Heart right ventricle (tissue), 16 donors: ENCODE measurements around the gene CFAP298. TPM values are rescaled to one million over a fixed set of nuclear protein-coding genes. Genes with fewer than 3 reads are reported as not detected.

Experiments used
- ATAC-seq, 8 donors: fragments of 200-7000 bp; cut with Tn5 transposase; one replicate each; pipeline ENCODE4 v1.9.1; 2020; ENCODE audit warnings: mild to moderate bottlenecking in 8 of 8, moderate library complexity in 8 of 8, moderate number of reproducible peaks in 1 of 8
- DNase-seq, 2 donors: peaks; one replicate each; pipeline ENCODE4 v3.0.0-alpha.2; 2020
- H3K27ac ChIP-seq, 10 donors: fragments of 200-600 bp; sonication (generic) in 2 of 10; one replicate each; pipeline versions ENCODE4 v1.5.0 to v1.8.0; 2020 to 2022; ENCODE audit warnings: mild to moderate bottlenecking in 3 of 10
- H3K27me3 ChIP-seq, 7 donors: fragments of 200-600 bp; one replicate each; pipeline ENCODE4 v1.8.0; 2021 to 2022; ENCODE audit warnings: mild to moderate bottlenecking in 2 of 7
- H3K36me3 ChIP-seq, 9 donors: fragments of 200-600 bp; sonication (generic) in 1 of 9; one replicate each; pipeline versions ENCODE4 v1.5.0 to v1.8.0; 2020 to 2022; ENCODE audit warnings: mild to moderate bottlenecking in 2 of 9
- H3K4me1 ChIP-seq, 9 donors: fragments of 200-600 bp; sonication (generic) in 1 of 9; one replicate each; pipeline versions ENCODE4 v1.5.0 to v1.8.0; 2020 to 2022; ENCODE audit warnings: mild to moderate bottlenecking in 4 of 9
- H3K4me3 ChIP-seq, 10 donors: fragments of 200-600 bp; sonication (generic) in 2 of 10; one replicate each; pipeline versions ENCODE4 v1.5.0 to v1.8.0; 2020 to 2022; ENCODE audit warnings: mild to moderate bottlenecking in 7 of 10, moderate library complexity in 2 of 10
- H3K9me3 ChIP-seq, 11 donors: fragments of 200-600 bp in 10 of 11; sonication (generic) in 2 of 11; one replicate each; pipeline versions ENCODE4 v1.5.0 to v1.8.0; 2013 to 2022; ENCODE audit warnings: mild to moderate bottlenecking in 2 of 11, control low read depth in 1 of 11, moderate library complexity in 1 of 11
- WGBS, 2 donors: extraction: QIAGEN DNeasy Blood & Tissue Kit; methylation state at CpG; one replicate each; pipeline ENCODE4 v1.1.7; 2013; ENCODE audit warnings: inconsistent platforms in 1 of 2; 5-methylcytosine and 5-hydroxymethylcytosine counted together
- intact Hi-C, 10 donors: fragments of 100-400 bp; cut with DNase I; formaldehyde crosslinking; loops; one replicate each; pipeline versions ENCODE4 v1.11.1 to v1.14.2; 2022
- polyA plus RNA-seq, 2 donors: library from polyadenylated mRNA; stranded (reverse); fragments of 200-250 nt; gene quantifications; one replicate each; pipeline ENCODE4 v1.2.3, GENCODE V29; 2013
- total RNA-seq, 10 donors: library from RNA; stranded (reverse); fragmentation: NEBNext Ultra II Directional in 3 of 10; extraction: Animal tissue kit (Norgen Biotek cat#: 25700) in 3 of 10; gene quantifications; one replicate each; pipeline versions ENCODE4 v1.2.1 to v1.2.4, GENCODE V29; 2021 to 2023
- TF ChIP-seq, protein P1 (sequence below), 9 donors: fragments of 200-600 bp; sonication (generic) in 2 of 9; IDR thresholded peaks; one replicate each; pipeline versions ENCODE4 v1.5.0 to v1.8.0; 2021 to 2022; ENCODE audit warnings: antibody characterized with exemption in 9 of 9, mild to moderate bottlenecking in 5 of 9, moderate library complexity in 1 of 9
- donor health status: Arrhythmogenic right ventricular cardiomyopathy.
- donor health status: ischemic (EF 13 %, LVEDD 7.1; RV severe dilation, severe dysfunction).
- donor health status: healthy with polysubstance abuse.
- donor health status: DM: no; HTN: yes; CAD: no.
- donor health status: DM: no; HTN: no; CAD: no.
- donor health status: ischemic (EF 25% LVEDD 6.9; RV normal size, moderate dysfunction).
- donor health status: ischemic (EF 25% LVEDD 5.7; RV mildly dilated, moderate dysfunction).
- donor health status: healthy.
- donor health status: DM: yes; HTN: yes; CAD: no.
- donor health status: Ischemic cardiomyopathy.
- donor health status: ischemic (EF 35%, LVEDD 5.7; RV mildly dilated, moderate dysfunction).
- donor health status: nonischemic (EF 11% LVEDD 7.7; RV severe dilation, severe dysfunction).
- donor health status: DM: yes; HTN: yes; CAD: no.
- donor health status: PGD.
- donor health status: ischemic (EF 29% LVEDD 5.4; RV normal size, mild dysfunction).
- donor health status: nonischemic (EF 23%, LVEDD 6.1; RV moderate dilation, normal function).

CFAP298 gene
- total and polyA plus RNA-seq, 12 donors, result 15.8 to 40.6 (median 21.9) TPM

DNA sequence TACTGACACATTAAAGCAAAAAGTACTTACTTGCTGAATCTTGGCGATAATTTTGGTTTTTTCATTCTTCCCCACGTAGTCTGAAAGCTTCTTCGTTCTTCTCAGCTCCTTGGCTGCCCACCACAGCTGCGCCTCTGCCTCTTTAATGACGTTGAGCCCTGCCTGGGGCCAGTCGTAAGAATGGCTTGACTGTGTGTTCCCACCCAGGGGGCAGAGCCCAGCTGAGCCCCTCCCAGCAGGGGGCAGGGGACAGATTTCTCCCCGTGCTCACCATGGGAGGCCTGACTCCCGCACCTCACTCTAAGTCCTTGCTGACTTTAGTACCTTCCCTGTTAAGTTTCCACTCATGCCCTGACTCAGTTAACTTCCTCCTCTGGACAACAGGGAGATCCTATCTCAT, 9.0 kb downstream of the CFAP298 start:
- 78% methylated on average over 8 of the region's 8 CpGs for WGBS, 2 donors
- Histone ChIP-seq H3K27me3 (no peaks in the 10 kb centered on the region), H3K4me3 (no peak overlapping the region), H3K27ac (no peak overlapping the region), H3K36me3 (peaks cover 0 to 93% (median 61%) of the 10 kb centered on the region in 9 donors), H3K4me1 (peaks cover 0 to 4% (median 0%) of the 10 kb centered on the region in 9 donors), H3K9me3 (no peaks in the 10 kb centered on the region)
- intact Hi-C loops, result loop anchor here in 5 of 10 donors (5.0 to 10.0 kb wide), 2 partner anchors 198 to 201 kb away; no protein-coding TSS in a partner anchor
- ATAC-seq, result no peak
- TF ChIP-seq, protein P1, sequence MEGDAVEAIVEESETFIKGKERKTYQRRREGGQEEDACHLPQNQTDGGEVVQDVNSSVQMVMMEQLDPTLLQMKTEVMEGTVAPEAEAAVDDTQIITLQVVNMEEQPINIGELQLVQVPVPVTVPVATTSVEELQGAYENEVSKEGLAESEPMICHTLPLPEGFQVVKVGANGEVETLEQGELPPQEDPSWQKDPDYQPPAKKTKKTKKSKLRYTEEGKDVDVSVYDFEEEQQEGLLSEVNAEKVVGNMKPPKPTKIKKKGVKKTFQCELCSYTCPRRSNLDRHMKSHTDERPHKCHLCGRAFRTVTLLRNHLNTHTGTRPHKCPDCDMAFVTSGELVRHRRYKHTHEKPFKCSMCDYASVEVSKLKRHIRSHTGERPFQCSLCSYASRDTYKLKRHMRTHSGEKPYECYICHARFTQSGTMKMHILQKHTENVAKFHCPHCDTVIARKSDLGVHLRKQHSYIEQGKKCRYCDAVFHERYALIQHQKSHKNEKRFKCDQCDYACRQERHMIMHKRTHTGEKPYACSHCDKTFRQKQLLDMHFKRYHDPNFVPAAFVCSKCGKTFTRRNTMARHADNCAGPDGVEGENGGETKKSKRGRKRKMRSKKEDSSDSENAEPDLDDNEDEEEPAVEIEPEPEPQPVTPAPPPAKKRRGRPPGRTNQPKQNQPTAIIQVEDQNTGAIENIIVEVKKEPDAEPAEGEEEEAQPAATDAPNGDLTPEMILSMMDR (IDR thresholded peaks at IDR 0.05), result no peak
- no peak for DNase-seq

DNA sequence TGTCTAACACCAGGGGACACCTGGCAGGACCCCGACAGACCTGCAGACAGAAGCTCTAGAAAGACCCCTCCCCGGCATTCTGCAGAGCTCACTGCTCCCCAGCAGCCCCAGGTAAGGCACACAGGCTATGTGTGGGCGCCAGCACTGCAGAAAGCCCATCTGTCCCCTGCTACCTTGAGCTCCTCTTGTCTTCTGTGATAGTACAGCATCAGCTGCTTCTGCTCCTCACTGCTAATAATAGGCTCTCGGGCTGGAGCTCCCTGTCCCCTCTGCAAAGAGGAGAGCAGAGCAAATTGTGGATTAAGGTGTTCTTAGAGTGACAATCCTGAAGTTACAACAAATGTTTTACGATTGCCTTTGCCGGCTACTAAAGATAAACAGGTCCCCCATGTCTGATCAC, 10.1 kb downstream of the CFAP298 start:
- peaks cover 0 to 4% (median 0%) of the 10 kb centered on the region in 9 donors for H3K4me1 ChIP-seq
- intact Hi-C loops, result loop anchor here in 5 of 10 donors (5.0 to 10.0 kb wide), 2 partner anchors 197 to 200 kb away; no protein-coding TSS in a partner anchor
- 89 to 93% methylated on average over 6 of the region's 6 CpGs for WGBS, 2 donors
- no peak overlapping the region for H3K27ac ChIP-seq
- no peak overlapping the region for H3K4me3 ChIP-seq
- no peak for DNase-seq
- ATAC-seq, result no peak
- TF ChIP-seq, protein P1 (IDR thresholded peaks at IDR 0.05), result no peak
- H3K9me3 ChIP-seq, result no peaks in the 10 kb centered on the region
- H3K36me3 ChIP-seq, result peaks cover 0 to 93% (median 55%) of the 10 kb centered on the region in 9 donors
- no peaks in the 10 kb centered on the region for H3K27me3 ChIP-seq

DNA sequence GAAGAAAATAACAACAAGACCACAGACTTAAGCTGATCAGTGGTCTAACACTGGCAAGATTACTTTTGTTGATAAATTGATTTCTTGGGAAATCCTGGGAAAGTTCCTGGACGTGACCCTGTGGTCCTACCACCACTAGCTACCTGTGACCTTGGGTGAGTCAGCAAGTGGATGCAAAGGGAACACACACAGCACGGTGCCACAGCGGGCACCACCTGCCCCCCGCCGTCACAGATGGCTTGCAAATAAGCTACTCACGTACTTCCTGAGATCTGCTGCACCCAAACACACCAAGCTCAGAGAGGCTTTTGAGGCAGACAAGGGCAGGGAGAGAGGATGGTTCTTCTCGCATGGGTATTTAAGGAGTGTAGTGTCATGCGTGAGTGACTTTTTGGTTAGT, 12.7 kb downstream of the CFAP298 start:
- Histone ChIP-seq H3K4me1 (peaks cover 0 to 4% (median 0%) of the 10 kb centered on the region in 9 donors), H3K36me3 (peaks cover 0 to 71% (median 32%) of the 10 kb centered on the region in 9 donors), H3K9me3 (no peaks in the 10 kb centered on the region), H3K27ac (no peak overlapping the region), H3K27me3 (no peaks in the 10 kb centered on the region), H3K4me3 (no peak overlapping the region)
- 89 to 94% methylated on average over 8 of the region's 8 CpGs for WGBS, 2 donors
- ATAC-seq, result no peak
- DNase-seq, result no peak
- TF ChIP-seq, protein P1 (IDR thresholded peaks at IDR 0.05), result no peak
- intact Hi-C loops, result loop anchor here in 1 of 10 donors (10.0 kb wide), 1 partner anchor 425 kb away; no protein-coding TSS in a partner anchor

DNA sequence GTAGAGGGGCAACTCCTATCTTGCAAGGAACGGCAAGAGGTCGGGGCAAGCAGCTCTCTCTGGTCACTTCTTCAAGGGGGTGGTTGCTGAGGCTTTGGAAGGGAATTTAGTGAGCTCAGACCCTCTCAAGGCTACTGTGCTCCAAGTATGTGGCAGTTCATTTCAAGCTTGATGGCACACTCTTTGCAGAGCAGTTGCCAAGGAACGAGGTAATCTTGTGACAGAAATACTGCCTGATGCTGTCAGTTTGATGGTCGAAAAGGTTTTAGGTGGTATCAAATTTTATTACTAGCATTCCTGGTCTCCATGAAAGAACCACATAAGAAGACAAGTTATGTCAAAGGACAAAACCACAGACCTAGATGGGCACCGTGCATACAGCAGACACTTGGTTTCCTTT, 13.1 kb downstream of the CFAP298 start:
- no peak overlapping the region for H3K27ac ChIP-seq
- ATAC-seq, result no peak
- intact Hi-C loops, result loop anchor here in 1 of 10 donors (10.0 kb wide), 1 partner anchor 424 kb away; no protein-coding TSS in a partner anchor

More for the DNA sequence above, 13.1 kb downstream of the CFAP298 start:
- H3K9me3 ChIP-seq, result no peaks in the 10 kb centered on the region
- no peak overlapping the region for H3K4me3 ChIP-seq
- TF ChIP-seq, protein P1 (IDR thresholded peaks at IDR 0.05), result no peak
- peaks cover 0 to 67% (median 28%) of the 10 kb centered on the region in 9 donors for H3K36me3 ChIP-seq
- no peaks in the 10 kb centered on the region for H3K27me3 ChIP-seq
- no peak for DNase-seq
- H3K4me1 ChIP-seq, result peaks cover 0 to 4% (median 0%) of the 10 kb centered on the region in 9 donors
- WGBS, 2 donors, result 84 to 88% methylated on average over 5 of the region's 5 CpGs
